Measurements from ENCODE around the gene MYH15. TPM values are rescaled to one million over a fixed set of nuclear protein-coding genes. Genes with fewer than 3 reads are reported as not detected.

Gene MYH15
- total and polyA plus RNA-seq, 2 of the 8 experiments (the other 6 are each of a cell fraction or from before 2014, with no cell fraction given), result under 0.01 TPM; not detected in 1

- TF ChIP-seq CTCF (IDR thresholded peaks at IDR 0.05; ENCODE audit: control extremely low read depth in 1 of 3, insufficient read depth in 1 of 3, low read depth in 1 of 3, low read length in 3 of 3), result no peak
- no peak for TF ChIP-seq EP300 (IDR thresholded peaks at IDR 0.05; ENCODE audit: borderline replicate concordance in 1 of 2, low read depth in 2 of 2, low read length in 2 of 2)
- no peak for TF ChIP-seq GTF2F1 (IDR thresholded peaks at IDR 0.05; ENCODE audit: borderline replicate concordance, low read depth, low read length)
- TF ChIP-seq HDAC6 (IDR thresholded peaks at IDR 0.05; ENCODE audit: low read depth, low read length), result no peak
- no peak for TF ChIP-seq CBX8 (IDR thresholded peaks at IDR 0.05; ENCODE audit: borderline replicate concordance, low read depth, low read length)
Measured at GRCh38 chr3:108333961-108334360, 176.4 kb downstream of the MYH15 start (continued).
